ENCODE results near the gene INKA2. TPM values are rescaled to one million over a fixed set of nuclear protein-coding genes. Genes with fewer than 3 reads are reported as not detected.

INKA2 gene
- 0.71 and 0.91 TPM in 2 replicates for total RNA-seq (2014; rRNA removed; shearing (Covaris generic))

DNA sequence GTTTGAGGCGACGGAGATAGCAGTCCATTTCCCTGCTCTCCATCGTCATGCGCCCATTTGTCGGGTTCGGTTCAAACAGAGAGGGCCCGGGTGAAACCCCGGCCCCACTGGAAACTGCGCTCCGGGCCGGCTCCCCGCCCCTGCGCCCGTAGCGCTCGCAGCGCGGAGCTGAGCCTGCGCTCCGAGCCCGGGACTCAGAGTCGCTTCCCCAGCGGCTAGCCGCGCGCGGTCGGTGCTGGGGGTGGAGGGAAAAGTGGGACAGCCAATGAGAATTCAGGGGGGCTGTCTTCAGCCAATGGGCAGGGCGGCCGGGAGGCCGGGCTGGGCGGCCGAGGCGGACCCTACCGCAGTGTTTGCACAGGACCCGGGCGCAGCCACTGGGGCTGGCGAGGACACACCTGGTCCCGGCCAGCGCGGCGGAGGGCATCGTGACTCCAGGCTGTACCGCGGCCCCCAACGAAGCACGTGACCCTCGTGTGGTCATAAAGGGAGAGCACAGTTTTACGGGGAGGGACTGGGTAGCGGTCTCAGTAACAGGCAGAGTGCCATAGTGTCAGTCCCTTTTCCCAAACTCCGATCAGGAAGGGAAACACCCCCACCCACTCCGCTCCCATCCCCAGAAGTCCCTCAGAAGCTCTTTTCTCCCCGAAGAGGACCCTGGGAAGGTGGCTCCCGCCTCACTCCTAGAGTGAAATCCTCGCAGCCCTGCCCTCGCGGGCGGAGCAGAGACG lies at the start of gene INKA2:
TSS of gene INKA2 (minus strand) at position 202 of the 731 bp plus-strand sequence. CDS start at position 49, 153 bp downstream.
- peak; percentile 97 for DNase-seq (ENCODE audit: low read depth)

DNA sequence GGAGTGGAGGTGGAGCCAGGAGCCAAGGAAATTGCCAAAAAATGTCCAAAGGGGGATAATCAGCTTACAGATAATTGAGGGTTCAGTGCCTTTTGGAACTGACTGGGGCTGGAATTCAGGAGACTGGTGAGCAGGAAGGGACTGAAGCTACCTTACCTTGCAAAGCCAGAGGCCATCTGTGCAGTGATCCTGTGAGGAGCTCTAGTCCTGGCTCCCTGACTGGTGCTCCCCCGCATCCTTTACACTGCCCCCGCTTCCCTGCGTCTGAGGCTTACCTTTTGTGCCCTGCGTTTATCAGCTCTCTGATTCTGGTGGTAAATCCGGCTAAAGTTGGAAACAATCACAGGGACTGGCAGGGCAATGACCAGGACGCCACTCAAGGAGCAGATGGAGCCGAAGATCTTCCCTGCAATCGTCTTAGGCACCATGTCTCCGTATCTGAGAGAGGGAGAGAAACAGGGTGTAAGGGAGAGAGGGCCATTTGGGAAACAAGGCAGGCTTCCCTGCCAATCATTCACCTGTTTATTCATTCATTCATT lies 47.5 kb upstream of the INKA2 start:
- no peak for DNase-seq (ENCODE audit: low read depth)

DNA sequence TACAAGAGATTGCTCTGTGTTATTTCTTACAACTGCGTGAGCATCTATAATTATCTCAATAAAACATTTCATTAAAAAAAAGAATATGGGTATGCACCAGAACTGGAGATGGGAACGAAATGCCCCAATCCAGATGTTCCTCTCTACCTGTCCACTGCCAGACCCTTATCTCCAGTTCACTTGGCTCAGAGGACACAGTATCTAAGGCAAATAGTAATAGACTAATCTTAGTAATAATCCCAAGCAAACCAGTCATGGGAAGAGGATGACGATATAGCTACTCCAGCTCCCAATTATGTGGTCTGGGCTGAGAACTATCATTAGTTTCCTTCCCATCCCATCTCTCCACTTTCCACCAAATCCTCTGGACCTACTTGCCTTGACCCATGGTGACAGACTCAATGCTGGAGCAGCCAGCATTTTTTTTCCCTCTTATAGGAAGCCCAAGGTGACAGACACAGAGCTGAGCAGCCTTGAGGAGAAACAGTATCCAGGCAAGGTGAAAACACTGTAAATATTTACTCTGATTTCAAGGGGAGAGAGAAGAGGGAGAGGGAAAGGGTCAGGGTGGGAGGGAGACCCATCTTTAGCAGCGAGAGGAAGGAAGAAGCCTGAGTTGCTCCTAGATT lies 45.2 kb upstream of the INKA2 start:
- no peak for DNase-seq (ENCODE audit: low read depth)

DNA sequence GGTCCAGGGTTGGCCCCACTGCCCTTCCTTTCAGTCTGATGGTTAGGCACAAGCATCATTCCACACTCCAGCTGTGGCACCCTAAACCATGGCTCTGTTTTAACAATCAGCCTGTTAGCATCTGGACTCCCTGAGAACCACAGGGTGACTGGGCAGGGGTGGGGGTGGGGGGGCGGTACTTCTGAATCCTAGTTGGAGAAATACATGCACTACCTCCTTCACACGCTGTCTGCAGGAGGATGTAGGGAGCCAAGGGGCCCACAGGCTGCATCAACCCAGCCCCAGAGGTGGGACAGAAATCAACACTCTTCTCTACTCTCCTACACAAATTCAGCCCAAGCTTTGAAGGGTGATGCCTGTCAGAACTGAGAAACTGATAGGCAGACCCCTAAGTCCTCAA lies 40.4 kb upstream of the INKA2 start:
- DNase-seq (ENCODE audit: low read depth) = no peak

DNA sequence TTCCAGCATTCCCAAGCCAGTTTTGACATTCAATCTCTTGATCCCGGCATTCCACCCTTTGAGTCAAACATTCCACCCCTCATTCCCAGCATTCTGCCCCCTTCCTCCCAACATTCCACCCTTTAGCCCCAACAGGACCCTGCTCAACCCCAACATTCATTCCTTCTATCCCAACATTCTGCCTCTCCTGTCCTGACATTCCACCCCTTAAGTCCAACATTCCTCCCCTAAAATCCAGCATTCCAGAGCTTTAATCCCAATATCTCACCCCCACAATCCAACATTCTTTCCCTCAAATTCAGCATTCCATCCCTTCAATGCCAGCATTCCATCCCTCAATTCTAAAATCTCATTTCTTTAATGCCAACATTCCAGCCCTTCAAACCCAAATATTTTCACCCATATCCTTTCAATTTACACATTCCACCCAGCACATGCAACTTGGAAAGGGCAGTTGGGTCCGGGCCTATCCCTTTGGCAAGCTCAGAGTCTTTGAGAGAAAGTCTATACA lies 39.4 kb upstream of the INKA2 start:
- no peak for DNase-seq (ENCODE audit: low read depth)

DNA sequence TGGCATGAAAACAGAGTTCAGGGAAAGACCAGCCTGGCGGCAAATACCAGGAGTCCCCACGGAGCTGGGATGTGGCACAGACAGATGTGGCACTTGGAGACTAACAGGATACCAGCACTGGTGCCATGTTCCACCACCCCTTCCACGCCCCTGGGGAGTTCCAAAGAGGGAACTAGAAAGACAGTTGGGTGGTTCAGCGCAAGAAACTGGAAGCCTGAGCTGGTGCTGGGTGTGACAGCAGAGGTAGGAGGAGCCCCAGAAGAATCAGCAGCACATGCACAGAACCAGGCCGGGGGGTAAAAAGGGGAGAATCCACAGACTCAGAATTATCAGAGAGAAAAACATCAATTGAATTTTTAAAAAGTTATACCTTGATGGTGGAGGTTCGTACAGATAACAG lies 38.9 kb upstream of the INKA2 start:
- DNase-seq (ENCODE audit: low read depth) = no peak

DNA sequence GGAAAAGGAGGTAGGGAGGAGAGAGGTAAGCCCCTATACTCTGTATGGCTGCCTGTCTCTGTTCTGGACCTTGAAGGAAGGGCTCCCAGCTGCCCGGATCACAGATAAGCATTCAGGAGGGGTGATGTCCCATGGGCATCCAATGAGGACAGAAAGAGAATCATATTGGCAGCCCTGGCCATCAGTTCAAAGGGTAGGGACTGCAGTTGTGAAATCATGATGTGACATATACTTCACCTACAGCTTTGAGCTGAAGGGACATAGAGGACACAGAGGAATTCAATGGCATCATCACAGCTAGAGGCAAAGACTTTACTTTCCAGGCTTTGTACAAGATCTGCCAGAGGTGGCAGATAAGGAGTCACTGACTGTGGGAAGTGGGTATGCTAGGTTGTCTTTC lies 38.1 kb upstream of the INKA2 start:
- no peak for DNase-seq (ENCODE audit: low read depth)

DNA sequence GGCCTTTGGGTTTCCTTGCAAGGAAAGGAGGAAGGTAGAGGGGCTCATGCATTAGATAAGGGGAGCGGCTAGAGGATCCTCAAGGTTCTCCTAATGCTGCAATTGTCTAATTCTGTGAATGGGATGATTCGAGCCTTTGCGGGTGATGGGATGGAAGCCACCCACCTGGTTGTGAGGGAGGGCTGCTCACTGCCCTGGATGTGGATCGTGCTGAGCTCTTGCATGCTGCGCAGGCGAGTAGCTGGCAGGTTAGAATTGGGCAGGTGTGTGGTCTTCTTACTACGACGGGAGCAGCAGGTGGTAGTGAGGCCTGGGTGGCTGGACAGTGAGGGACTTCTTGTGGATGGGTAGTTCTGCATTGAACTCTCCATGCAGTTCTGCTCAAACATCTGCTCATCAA lies 37.7 kb upstream of the INKA2 start:
- DNase-seq (ENCODE audit: low read depth) = no peak

DNA sequence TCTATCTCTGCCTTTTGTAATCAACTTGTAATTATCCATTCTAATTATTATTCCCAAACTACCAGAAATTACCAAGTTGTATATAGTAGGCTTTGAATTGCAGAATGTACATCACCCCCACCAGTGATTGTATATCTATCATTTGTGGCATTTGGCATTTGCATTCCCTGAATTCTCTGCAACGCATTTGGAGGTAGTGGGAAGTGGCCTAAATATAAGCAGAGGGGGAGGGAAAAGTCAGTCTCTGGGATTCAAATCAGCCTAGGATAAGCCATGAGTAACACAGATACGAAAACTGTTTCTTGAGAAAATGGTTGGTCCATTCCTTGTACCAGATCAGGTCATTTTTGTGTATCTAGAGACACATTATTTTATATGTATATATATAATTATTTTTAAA lies 37.2 kb upstream of the INKA2 start:
- no peak for DNase-seq (ENCODE audit: low read depth)

DNA sequence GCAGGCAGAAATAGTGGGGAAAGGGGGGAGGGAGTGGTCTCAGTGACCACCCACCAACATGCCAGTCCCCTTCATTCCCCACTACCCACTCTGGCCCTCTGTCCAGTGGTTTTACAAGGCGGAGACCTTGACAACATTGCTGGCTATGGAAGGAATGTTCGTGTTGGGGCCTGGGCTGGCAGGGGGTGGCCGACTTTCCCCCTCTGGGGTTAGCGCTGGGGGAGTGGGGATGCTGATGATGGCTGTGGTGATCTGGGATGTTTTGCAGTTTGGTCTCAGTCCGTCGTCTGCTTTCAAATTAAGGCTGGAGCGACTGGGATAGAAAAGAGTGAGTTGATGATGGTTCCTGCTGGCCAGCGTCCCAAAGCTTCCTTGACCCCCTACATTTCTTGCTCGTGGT lies 36.8 kb upstream of the INKA2 start:
- DNase-seq (ENCODE audit: low read depth) = no peak

DNA sequence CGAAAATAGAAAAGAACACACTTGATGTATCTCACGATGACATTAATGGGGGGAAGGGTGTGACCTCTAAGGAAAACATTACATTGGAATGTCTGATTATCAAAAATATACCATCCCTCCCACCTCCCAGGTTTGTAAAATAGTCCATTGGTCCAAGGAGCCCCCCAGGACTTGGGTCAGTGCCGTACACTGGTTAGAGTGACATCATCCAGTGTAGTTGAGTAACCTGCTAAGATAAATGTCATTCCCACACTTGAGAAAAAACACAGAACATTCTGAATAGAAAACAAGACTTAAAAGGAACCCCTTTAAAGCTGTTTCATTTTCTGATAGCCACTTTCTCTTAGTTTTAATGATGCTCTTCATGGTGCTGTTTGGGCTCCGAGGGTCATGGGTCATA lies 31.7 kb upstream of the INKA2 start:
- DNase-seq (ENCODE audit: low read depth) = no peak

DNA sequence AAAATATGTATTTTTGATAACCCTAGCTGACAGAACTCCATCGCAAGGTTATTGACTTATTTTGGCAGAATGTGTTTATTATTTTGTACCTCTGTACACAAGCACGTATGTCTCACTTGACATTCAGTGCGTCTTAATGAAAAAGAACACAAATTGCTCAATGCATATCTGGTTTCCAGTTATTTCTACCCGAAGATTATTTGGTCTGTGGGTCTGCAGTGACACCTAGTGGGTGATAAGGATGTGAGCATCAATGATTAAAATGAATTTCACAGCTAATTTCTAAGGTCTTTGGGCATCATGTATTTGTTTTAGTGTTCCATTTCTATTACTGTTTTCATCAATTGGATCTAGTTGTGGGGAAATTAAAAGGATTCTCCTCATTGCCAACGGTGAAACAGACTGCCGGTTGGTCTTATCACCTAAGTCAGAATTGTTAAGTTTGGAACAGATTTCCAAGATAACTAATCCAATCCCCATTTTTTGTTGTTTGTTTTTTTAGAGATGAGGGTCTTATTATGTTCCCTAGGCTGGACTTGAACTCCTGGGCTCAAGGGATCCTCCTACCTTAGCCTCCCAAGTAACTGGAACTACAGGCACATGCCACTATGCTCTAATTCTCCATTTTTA lies 30.4 kb upstream of the INKA2 start:
- DNase-seq (ENCODE audit: low read depth) = peak; percentile 70

DNA sequence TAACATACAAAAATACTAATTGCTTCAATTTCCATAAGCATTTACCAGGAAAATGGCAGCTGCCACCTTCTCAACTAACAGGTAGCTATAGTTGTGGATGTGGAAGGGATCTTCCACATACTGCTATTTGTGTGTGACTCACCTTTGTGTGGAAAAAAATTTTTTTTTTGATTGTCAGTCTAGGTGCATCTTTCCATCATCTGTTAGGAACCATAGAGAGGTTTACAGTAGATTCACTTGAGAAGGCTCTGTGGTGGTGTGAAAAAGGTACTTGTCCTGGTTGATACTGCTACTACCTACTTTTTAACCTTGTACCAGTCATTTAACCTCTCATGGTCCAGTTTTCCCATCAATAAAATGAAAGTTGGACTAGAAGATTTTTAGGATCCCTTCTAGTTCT lies 29.4 kb upstream of the INKA2 start:
- DNase-seq (ENCODE audit: low read depth) = no peak

DNA sequence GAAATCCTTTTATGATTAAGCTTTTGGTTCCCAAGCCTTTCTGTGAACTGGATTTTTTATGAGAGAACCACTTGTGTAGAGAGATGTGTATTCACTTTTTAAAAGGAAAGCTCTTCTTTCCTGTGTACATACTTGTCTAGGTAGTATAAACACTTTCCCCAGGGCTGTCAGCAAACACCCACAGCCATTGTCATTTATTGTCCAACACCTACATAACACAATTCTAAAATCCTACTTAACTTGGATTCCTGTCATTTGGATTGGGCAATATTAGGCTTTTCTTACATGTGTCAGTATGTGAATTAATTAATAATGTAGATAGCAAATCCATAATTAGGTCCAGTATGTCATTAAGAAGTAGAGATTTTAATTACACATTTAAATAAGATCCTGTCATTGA lies 28.8 kb upstream of the INKA2 start:
- DNase-seq (ENCODE audit: low read depth) = no peak

DNA sequence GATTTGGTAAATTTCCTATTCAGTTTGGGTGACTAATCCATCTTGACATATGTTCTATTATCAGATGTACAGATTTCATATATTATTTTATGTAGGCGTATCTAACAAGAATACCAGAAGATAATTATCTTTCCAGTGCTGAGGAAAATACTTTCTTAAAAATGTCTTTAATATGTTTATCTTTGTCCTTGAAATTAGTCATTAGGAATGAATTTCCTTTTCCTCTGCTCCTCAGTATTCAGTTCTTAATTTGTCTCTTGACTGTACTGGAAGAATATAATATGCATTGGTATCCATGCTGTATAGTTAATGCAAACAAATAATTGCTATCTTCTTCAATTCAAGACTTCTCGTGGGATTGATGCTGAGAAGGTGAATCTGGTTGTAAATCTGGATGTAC lies 23.1 kb upstream of the INKA2 start:
- DNase-seq (ENCODE audit: low read depth) = no peak

DNA sequence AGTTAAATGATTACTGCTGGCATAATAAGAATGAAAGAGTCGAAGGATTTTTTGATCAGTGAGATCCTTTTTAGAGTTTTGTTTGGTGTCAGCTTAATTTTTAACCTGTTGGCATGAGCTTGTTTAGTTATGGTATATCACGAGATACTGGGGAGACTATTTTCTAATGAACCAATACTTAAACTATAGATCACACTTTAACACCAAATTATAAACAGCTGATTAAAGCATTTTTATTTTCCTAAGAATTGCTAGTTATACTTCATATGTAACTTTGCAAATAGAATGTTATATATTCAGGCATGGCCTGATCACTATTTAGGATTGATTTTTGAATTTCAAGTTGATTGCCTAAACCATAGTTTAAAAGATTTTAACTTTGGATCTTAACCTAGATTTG lies 22.5 kb upstream of the INKA2 start:
- DNase-seq (ENCODE audit: low read depth) = no peak

DNA sequence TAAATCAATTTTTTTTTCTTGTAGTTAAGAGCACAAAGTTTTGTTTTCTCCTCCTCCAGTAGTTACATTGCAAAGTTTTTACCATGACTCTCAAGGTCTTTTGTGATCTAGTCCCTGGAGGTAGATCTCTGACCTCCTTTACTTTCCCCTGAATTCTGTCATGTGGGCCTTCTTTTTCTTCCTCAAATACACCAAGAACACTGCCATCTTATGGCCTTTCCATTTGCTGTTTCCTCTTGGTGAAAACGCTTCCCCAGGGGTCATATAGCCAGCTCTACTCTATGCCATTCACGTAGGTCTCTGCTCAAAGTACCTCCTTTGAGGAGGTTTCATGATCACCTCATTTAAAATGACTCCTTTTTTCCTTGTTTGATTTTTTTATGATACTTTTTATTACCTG lies 19.2 kb upstream of the INKA2 start:
- DNase-seq (ENCODE audit: low read depth) = no peak

DNA sequence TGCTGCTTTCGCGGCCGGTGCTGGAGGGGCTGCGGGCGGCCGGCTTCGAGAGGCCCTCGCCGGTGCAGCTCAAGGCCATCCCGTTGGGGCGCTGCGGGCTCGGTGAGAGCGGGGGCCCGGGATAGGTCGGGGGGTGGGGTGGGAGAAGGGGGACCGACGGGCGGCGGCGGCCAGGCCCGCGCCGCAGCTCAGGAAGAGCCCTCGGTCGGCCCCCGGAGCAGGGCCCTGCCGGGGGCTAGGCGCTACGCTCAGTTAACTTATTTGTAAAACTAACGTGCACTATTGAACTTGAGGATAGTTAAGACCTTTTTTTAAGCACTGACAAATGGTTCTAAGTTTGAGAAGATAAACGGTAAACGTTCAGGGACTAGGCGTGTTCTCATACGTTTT lies 16.9 kb upstream of the INKA2 start:
- no peak for DNase-seq (ENCODE audit: low read depth)

DNA sequence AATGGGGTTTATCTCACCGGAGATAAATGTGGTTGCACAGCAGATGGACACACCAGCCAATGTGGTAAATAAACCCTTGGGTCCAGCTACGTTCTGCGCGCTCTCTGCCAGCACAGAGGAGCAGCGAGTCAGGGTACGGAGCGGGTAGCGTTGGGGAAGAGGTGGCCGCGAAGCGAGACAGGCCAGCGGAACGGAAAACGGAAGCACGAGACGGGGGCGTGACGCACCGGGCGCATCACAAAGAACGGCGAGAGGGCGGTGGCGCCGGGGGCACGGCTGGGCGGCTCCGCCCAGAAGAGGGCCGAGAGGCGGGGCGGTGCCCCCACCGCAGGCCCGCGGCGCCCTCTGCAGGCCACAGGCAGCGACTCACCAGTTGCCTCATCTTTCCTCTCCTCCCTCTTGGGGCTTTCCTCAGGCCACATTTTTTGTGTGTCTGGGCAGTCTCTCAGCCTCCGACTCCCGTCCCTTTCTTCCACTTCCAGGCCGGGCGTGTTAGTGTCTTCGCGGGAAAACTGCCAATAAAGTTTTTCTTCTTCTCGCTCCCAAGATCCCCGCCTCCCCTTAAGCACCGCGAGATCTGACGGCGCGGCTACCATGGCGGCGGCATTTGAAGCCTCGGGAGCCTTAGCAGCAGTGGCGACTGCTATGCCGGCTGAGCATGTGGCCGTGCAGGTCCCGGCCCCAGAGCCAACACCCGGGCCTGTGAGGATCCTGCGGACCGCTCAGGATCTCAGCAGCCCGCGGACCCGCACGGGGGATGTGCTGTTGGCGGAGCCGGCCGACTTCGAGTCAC lies 16.3 kb upstream of the INKA2 start, which contains the start of gene DDX20:
TSS of gene DDX20 (plus strand) at position 571 of the 793 bp plus-strand sequence. CDS start at position 595, 24 bp downstream.
- DNase-seq (ENCODE audit: low read depth) = peak; percentile 98

DNA sequence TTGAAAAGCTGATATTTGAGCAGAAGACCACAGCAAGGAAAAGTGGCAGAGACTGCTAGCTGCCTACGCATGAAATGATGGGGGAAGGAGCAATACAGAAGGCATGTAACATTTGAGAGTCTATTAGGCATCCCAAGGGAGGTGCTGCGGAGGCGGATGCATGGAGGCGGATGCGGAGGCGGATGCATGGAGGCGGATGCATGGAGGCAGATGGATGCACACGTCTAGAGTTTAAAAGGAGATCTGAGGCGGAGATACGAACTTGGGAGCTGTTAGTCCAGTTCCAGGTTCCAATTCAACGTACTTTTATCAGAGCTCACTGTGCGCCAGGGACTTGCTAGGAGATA lies 15.8 kb upstream of the INKA2 start:
- DNase-seq (ENCODE audit: low read depth) = peak; percentile 82

DNA sequence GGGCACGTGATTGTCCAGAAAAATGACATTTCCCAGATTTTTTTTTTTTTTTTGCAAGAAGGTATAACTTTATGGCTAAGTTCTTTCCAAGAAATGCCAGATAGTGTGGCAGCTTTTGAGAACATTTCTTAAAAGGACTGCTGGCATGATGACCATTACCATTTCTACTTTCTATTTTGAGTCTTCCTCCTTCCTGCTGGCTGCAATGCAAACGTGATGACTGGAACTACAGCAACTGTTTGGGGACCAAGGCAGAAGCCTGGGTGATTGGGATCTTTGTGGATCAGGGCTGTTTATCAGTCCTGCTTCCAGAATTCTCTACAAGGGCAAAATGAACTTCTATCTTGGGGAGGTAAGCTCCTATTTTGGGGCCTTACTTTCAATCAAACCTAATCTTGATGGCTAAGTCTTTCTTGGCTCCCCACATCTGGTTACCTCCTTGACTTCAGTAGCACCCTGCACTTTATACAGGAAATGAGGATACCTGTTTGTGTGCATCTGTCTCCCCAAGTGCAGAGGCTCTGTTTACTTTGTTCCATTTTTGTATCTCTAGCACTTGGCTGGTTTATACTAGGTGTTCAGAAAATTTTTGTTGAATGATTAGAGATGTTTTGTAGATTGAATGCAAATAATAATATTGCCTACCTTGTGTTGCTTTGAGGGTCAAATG lies 12.8 kb upstream of the INKA2 start:
- no peak for DNase-seq (ENCODE audit: low read depth)
